K562 (cell line): ENCODE data around the gene LBHD1. TPM values are rescaled to one million over a fixed set of nuclear protein-coding genes. Genes with fewer than 3 reads are reported as not detected.
A peak's percentile ranks its signal among the peaks of the same experiment; 100 is the strongest.

Experiments
- CBFA2T3 ChIP-seq: fragments of 450-650 bp; IDR thresholded peaks from 2 replicates; pipeline ENCODE4 v1.6.1; 2017
- DMBX1 ChIP-seq: fragments of 250-450 bp; sonication (Bioruptor Pico); IDR thresholded peaks from 2 replicates; pipeline ENCODE4 v1.8.0; 2022; ENCODE audit warnings: inconsistent platforms, mild to moderate bottlenecking, moderate library complexity, borderline replicate concordance
- ELF4 ChIP-seq: fragments of 450-650 bp; formaldehyde crosslinking; IDR thresholded peaks from 2 replicates; pipeline ENCODE4 v1.4.0; 2022; ENCODE audit warnings: missing genetic modification characterization
- FOXA1 ChIP-seq: fragments of 450-650 bp; IDR thresholded peaks from 2 replicates; pipeline ENCODE4 v1.6.1; 2016; ENCODE audit warnings: mild to moderate bottlenecking, borderline replicate concordance
- FUS ChIP-seq: fragments of 200-400 bp; formaldehyde crosslinking; optimal IDR thresholded peaks from 2 replicates; pipeline ENCODE3; 2017; ENCODE audit warnings: low read depth, low read length
- HMG20B ChIP-seq: fragments of 250-450 bp; sonication (Bioruptor Pico); IDR thresholded peaks from 2 replicates; pipeline ENCODE4 v1.5.0; 2021; ENCODE audit warnings: mild to moderate bottlenecking
- NCOA6 ChIP-seq: fragments of 450-650 bp; IDR thresholded peaks from 2 replicates; pipeline ENCODE4 v1.6.1; 2017; ENCODE audit warnings: mild to moderate bottlenecking
- PHTF2 ChIP-seq: fragments of 250-450 bp; sonication (Bioruptor Pico); IDR thresholded peaks from 2 replicates; pipeline ENCODE4 v1.5.0; 2021; ENCODE audit warnings: mild to moderate bottlenecking
- SIX5 ChIP-seq, 2 experiments: IDR thresholded peaks; 2 replicates each; pipeline ENCODE4 v1.6.1; 2011; ENCODE audit warnings: low read length in 2 of 2, borderline replicate concordance in 1 of 2, low read depth in 1 of 2, mild to moderate bottlenecking in 1 of 2, moderate library complexity in 1 of 2; ENCODE audit not compliant: insufficient read depth in 1 of 2
- SUPT5H ChIP-seq: fragments of 450-650 bp; IDR thresholded peaks from 2 replicates; pipeline ENCODE4 v1.6.1; 2016
- TAF1 ChIP-seq: IDR thresholded peaks from 2 replicates; pipeline ENCODE4 v1.6.1; 2011; ENCODE audit warnings: mild to moderate bottlenecking, low read length, moderate library complexity; ENCODE audit not compliant: insufficient read depth, control insufficient read depth, severe bottlenecking; ENCODE audit errors: extremely low read depth
- TEAD2 ChIP-seq: fragments of 450-650 bp; IDR thresholded peaks from 2 replicates; pipeline ENCODE4 v1.6.1; 2016; ENCODE audit warnings: missing genetic modification characterization, control low read depth, missing compliant biosample characterization
- ZFP36 ChIP-seq: fragments of 150-350 bp; IDR thresholded peaks from 2 replicates; pipeline ENCODE4 v1.6.1; 2018; ENCODE audit warnings: low read length, low read depth; ENCODE audit not compliant: partially characterized antibody
- ZNF324 ChIP-seq: fragments of 250-450 bp; sonication (Bioruptor Pico); IDR thresholded peaks from 2 replicates; pipeline ENCODE4 v1.4.0; 2020; ENCODE audit warnings: mild to moderate bottlenecking
- ZNF551 ChIP-seq: fragments of 250-450 bp; sonication (Bioruptor Pico); IDR thresholded peaks from 2 replicates; pipeline ENCODE4 v1.5.0; 2021; ENCODE audit warnings: mild to moderate bottlenecking, moderate library complexity
- polyA plus RNA-seq, 8 experiments: library from polyadenylated mRNA; depleted of rRNA in 4 of 8; stranded (reverse) in 5 of 8; unstranded in 3 of 8; fragments of >200 nt; fragmentation: Nextera tagmentation in 2 of 8; fragmentation: Illumina TruSeq in 1 of 8; extraction: Ambion mirVana in 2 of 8; extraction: Trizol in 1 of 8; gene quantifications; 2 replicates each; pipeline versions ENCODE4 v1.2.1 to v1.2.3, GENCODE V29; 2011 to 2014; ENCODE audit warnings: inconsistent platforms in 1 of 8, missing spikeins in 1 of 8
- total RNA-seq, 7 experiments: library from RNA; depleted of rRNA in 6 of 7; stranded (reverse); fragments of >200 nt in 6 of 7; fragmentation: Illumina TruSeq in 2 of 7; extraction: Trizol in 2 of 7; gene quantifications; 2 replicates each; pipeline versions ENCODE4 v1.2.1 to v1.2.3, GENCODE V29; 2011 to 2021; ENCODE audit warnings: low replicate concordance in 1 of 7
- TF ChIP-seq, protein P1 (sequence below), 3 experiments: fragments of 200-800 bp in 1 of 3; fragments of 250-450 bp in 1 of 3; fragments of 450-650 bp in 1 of 3; sonication (Bioruptor Pico) in 1 of 3; sonication (Bioruptor generic) in 1 of 3; formaldehyde crosslinking in 1 of 3; IDR thresholded peaks; 2 replicates each; pipeline versions ENCODE4 v1.6.1 to v1.8.0; 2016 to 2022; ENCODE audit warnings: mild to moderate bottlenecking in 2 of 3, missing genetic modification characterization in 2 of 3, missing compliant biosample characterization in 1 of 3, moderate library complexity in 1 of 3
- TF ChIP-seq, protein P2 (sequence below), 2 experiments: fragments of 450-650 bp; conservative IDR thresholded peaks; 2 replicates each; pipeline ENCODE4 v1.6.1; 2017; ENCODE audit warnings: mild to moderate bottlenecking in 2 of 2, moderate library complexity in 2 of 2
- TF ChIP-seq, protein P3 (sequence below): fragments of 250-450 bp; sonication (Bioruptor Pico); IDR thresholded peaks from 2 replicates; pipeline ENCODE4 v1.9.0; 2021; ENCODE audit warnings: mild to moderate bottlenecking, inconsistent platforms

The LBHD1 gene
- total and polyA plus RNA-seq, 9 of the 15 experiments (the other 6 are each of a cell fraction or from before 2014, with no cell fraction given), result 2.6 to 28.0 (median 12.5) TPM

DNA sequence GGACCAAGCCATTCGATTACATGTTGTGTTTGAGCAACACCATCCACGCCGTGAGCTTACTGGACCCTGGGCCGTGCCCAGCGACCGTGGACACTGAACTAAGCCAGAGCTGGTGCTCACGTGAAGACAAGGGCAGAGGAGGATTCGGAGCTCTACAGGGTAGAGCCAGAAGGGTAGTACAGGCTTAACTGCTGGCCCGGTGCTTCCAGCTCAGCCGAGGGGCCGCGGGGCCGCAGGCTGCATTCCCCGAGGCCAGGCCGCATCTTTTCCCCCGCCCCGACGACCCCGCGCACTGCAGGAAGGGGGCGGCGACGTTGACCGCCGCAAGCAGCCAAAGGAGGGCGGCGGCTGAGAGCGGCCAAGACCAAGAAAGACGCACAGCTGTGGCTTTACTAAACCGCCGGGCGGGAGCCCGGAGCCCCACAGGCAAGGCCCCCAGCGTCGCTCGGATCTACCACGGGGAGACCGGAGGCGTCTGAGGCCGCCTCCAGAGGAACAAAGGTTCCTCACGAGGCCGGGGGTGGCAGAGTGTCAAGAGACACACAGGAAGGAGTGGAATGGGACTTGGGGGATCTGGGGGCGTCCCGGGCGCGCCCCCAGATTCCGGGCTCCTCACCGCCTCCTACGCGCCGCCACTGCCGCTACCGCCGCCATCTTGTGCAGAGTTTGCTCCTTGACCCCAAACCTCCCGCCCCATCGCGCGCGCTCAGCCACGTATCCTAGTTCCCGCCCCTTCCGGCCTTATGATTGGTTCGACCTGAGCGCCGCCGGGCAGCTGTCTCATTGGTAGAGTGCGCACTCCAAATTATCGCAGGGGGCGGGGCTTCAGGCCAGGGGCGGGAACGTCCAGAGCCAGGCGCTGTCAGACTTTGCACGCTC is 25.9 kb downstream of the LBHD1 start, which contains the start of gene GANAB (continued):
- TF ChIP-seq, protein P1, sequence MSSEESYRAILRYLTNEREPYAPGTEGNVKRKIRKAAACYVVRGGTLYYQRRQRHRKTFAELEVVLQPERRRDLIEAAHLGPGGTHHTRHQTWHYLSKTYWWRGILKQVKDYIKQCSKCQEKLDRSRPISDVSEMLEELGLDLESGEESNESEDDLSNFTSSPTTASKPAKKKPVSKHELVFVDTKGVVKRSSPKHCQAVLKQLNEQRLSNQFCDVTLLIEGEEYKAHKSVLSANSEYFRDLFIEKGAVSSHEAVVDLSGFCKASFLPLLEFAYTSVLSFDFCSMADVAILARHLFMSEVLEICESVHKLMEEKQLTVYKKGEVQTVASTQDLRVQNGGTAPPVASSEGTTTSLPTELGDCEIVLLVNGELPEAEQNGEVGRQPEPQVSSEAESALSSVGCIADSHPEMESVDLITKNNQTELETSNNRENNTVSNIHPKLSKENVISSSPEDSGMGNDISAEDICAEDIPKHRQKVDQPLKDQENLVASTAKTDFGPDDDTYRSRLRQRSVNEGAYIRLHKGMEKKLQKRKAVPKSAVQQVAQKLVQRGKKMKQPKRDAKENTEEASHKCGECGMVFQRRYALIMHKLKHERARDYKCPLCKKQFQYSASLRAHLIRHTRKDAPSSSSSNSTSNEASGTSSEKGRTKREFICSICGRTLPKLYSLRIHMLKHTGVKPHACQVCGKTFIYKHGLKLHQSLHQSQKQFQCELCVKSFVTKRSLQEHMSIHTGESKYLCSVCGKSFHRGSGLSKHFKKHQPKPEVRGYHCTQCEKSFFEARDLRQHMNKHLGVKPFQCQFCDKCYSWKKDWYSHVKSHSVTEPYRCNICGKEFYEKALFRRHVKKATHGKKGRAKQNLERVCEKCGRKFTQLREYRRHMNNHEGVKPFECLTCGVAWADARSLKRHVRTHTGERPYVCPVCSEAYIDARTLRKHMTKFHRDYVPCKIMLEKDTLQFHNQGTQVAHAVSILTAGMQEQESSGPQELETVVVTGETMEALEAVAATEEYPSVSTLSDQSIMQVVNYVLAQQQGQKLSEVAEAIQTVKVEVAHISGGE (CRISPR knock-in tag; IDR thresholded peaks at IDR 0.05), result peak in 1 of 3 experiments; percentile 76; a peak in 2 of 6 replicates
- no peak for TF ChIP-seq TEAD2 (tag)
- TF ChIP-seq SIX5 (IDR thresholded peaks at IDR 0.05; ENCODE audit: borderline replicate concordance in 1 of 2, insufficient read depth in 1 of 2, low read depth in 1 of 2, low read length in 2 of 2), result no peak
- TF ChIP-seq ZNF324 (CRISPR knock-in tag), result no peak
- no peak for TF ChIP-seq PHTF2
- no peak for TF ChIP-seq FOXA1
- no peak for TF ChIP-seq ZNF551 (CRISPR knock-in tag)
- peak; percentile 97 for TF ChIP-seq TAF1
- TF ChIP-seq, protein P2, sequence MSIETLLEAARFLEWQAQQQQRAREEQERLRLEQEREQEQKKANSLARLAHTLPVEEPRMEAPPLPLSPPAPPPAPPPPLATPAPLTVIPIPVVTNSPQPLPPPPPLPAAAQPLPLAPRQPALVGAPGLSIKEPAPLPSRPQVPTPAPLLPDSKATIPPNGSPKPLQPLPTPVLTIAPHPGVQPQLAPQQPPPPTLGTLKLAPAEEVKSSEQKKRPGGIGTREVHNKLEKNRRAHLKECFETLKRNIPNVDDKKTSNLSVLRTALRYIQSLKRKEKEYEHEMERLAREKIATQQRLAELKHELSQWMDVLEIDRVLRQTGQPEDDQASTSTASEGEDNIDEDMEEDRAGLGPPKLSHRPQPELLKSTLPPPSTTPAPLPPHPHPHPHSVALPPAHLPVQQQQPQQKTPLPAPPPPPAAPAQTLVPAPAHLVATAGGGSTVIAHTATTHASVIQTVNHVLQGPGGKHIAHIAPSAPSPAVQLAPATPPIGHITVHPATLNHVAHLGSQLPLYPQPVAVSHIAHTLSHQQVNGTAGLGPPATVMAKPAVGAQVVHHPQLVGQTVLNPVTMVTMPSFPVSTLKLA (conservative IDR thresholded peaks at IDR 0.05), result peak; percentile 45 to 75; a peak in 3 of 4 replicates
- TF ChIP-seq, protein P3, sequence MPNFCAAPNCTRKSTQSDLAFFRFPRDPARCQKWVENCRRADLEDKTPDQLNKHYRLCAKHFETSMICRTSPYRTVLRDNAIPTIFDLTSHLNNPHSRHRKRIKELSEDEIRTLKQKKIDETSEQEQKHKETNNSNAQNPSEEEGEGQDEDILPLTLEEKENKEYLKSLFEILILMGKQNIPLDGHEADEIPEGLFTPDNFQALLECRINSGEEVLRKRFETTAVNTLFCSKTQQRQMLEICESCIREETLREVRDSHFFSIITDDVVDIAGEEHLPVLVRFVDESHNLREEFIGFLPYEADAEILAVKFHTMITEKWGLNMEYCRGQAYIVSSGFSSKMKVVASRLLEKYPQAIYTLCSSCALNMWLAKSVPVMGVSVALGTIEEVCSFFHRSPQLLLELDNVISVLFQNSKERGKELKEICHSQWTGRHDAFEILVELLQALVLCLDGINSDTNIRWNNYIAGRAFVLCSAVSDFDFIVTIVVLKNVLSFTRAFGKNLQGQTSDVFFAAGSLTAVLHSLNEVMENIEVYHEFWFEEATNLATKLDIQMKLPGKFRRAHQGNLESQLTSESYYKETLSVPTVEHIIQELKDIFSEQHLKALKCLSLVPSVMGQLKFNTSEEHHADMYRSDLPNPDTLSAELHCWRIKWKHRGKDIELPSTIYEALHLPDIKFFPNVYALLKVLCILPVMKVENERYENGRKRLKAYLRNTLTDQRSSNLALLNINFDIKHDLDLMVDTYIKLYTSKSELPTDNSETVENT (CRISPR knock-in tag), result peak; percentile 75; the same call in 1 of the 2 replicates
- TF ChIP-seq ELF4 (CRISPR knock-in tag), result 0 out of 2 replicates have a peak, but pooled peaks have one; percentile 13
- no peak for TF ChIP-seq HMG20B (CRISPR knock-in tag)
- TF ChIP-seq DMBX1 (CRISPR knock-in tag), result 0 out of 2 replicates have a peak, but pooled peaks have one; percentile 16
- no peak for TF ChIP-seq NCOA6
- TF ChIP-seq ZFP36, result no peak
- peak; percentile 93 for TF ChIP-seq SUPT5H
- TF ChIP-seq FUS, result no peak
- TF ChIP-seq CBFA2T3, result no peak
